Hepatocyte (in vitro differentiated cells): ENCODE measurements around the gene NR3C2. TPM values are rescaled to one million over a fixed set of nuclear protein-coding genes. Genes with fewer than 3 reads are reported as not detected.
A peak's percentile ranks its signal among the peaks of the same experiment; 100 is the strongest.

ENCODE experiments used
- DNase-seq: peaks from one replicate; pipeline ENCODE4 v3.0.0-alpha.2; 2016; ENCODE audit warnings: low spot score
- H2AFZ ChIP-seq: fragments of 200-600 bp; sonication (generic); 2 replicates; pipeline ENCODE4 v1.6.0; 2016; ENCODE audit warnings: antibody characterized with exemption, mild to moderate bottlenecking
- H3K27ac ChIP-seq: fragments of 200-600 bp; sonication (generic); 2 replicates; pipeline ENCODE4 v1.5.1; 2016; ENCODE audit warnings: mild to moderate bottlenecking
- H3K27me3 ChIP-seq: fragments of 200-600 bp; sonication (generic); 2 replicates; pipeline ENCODE4 v1.6.1; 2016
- H3K36me3 ChIP-seq: fragments of 200-600 bp; sonication (generic); replicated peaks from 2 replicates; pipeline ENCODE4 v1.5.1; 2016; ENCODE audit warnings: low read depth; ENCODE audit not compliant: insufficient read depth
- H3K4me1 ChIP-seq: fragments of 200-600 bp; sonication (generic); 2 replicates; pipeline ENCODE4 v1.5.1; 2016; ENCODE audit warnings: mild to moderate bottlenecking, moderate library complexity; ENCODE audit not compliant: insufficient read depth
- H3K4me2 ChIP-seq: fragments of 200-600 bp; sonication (generic); 2 replicates; pipeline ENCODE4 v1.6.0; 2016
- H3K4me3 ChIP-seq: fragments of 200-600 bp; sonication (generic); 2 replicates; pipeline ENCODE4 v1.5.1; 2016; ENCODE audit warnings: mild to moderate bottlenecking
- H3K79me2 ChIP-seq: fragments of 200-600 bp; sonication (generic); 2 replicates; pipeline ENCODE4 v1.6.0; 2017; ENCODE audit warnings: mild to moderate bottlenecking
- H3K9me2 ChIP-seq: fragments of 200-600 bp; sonication (generic); replicated peaks from 2 replicates; pipeline ENCODE4 v1.6.0; 2017; ENCODE audit warnings: mild to moderate bottlenecking; ENCODE audit not compliant: insufficient read depth
- H3K9me3 ChIP-seq: fragments of 200-600 bp; sonication (generic); 2 replicates; pipeline ENCODE4 v1.5.1; 2016; ENCODE audit warnings: low read depth, mild to moderate bottlenecking
- H4K20me1 ChIP-seq: fragments of 200-600 bp; sonication (generic); 2 replicates; pipeline ENCODE4 v1.6.0; 2016; ENCODE audit warnings: mild to moderate bottlenecking; ENCODE audit not compliant: insufficient read depth, poor library complexity, severe bottlenecking
- EZH2 ChIP-seq: fragments of 200-600 bp; sonication (generic); IDR thresholded peaks from 2 replicates; pipeline ENCODE4 v1.6.1; 2016; ENCODE audit warnings: antibody characterized with exemption, mild to moderate bottlenecking, borderline replicate concordance
- EZH2phosphoT487 ChIP-seq: fragments of 200-600 bp; sonication (generic); IDR thresholded peaks from one replicate; pipeline ENCODE4 v1.6.1; 2018; ENCODE audit warnings: antibody characterized with exemption, mild to moderate bottlenecking, low read depth, moderate library complexity; ENCODE audit not compliant: unreplicated experiment, severe bottlenecking
- WGBS: methylation state at CpG from one replicate; pipeline ENCODE4 v1.1.6; 2016; ENCODE audit warnings: low lambda C conversion rate; ENCODE audit errors: missing lambda C conversion rate; 5-methylcytosine and 5-hydroxymethylcytosine counted together
- polyA plus RNA-seq: library from polyadenylated mRNA; unstranded; fragments of >200 nt; fragmentation: Nextera tagmentation; extraction: Ambion mirVana; gene quantifications from 2 replicates; pipeline ENCODE4 v1.2.1, GENCODE V29; 2016
- total RNA-seq: library from RNA; depleted of rRNA; stranded (reverse); fragments of >200 nt; gene quantifications from 2 replicates; pipeline ENCODE4 v1.2.3, GENCODE V29; 2014
- TF ChIP-seq, protein P1 (sequence below): fragments of 200-600 bp; sonication (generic); IDR thresholded peaks from 2 replicates; pipeline ENCODE4 v1.5.1; 2016; ENCODE audit warnings: antibody characterized with exemption, mild to moderate bottlenecking; ENCODE audit not compliant: poor library complexity

Gene NR3C2
- total and polyA plus RNA-seq, 2 experiments from 2014 or later = 2.3 to 7.1 TPM

- no peak overlapping the region for H3K4me3 ChIP-seq
- H2AFZ ChIP-seq = no peak overlapping the region
- no peak for DNase-seq
- H3K27ac ChIP-seq = no peak overlapping the region
- peak overlapping the region; percentile 45 for H3K4me2 ChIP-seq
- no peaks in the 10 kb centered on the region for H4K20me1 ChIP-seq
- H3K27me3 ChIP-seq = no peaks in the 10 kb centered on the region
- no peaks in the 10 kb centered on the region for H3K4me1 ChIP-seq
- 94% methylated on average over 3 of the region's 3 CpGs for whole genome bisulfite sequencing
- no peaks in the 10 kb centered on the region for H3K9me3 ChIP-seq
- no peaks in the 10 kb centered on the region for H3K9me2 ChIP-seq
- H3K36me3 ChIP-seq = no peaks in the 10 kb centered on the region
- no peaks in the 10 kb centered on the region for H3K79me2 ChIP-seq
- TF ChIP-seq EZH2 (no peak), EZH2phosphoT487 (no peak)
- TF ChIP-seq, protein P1, sequence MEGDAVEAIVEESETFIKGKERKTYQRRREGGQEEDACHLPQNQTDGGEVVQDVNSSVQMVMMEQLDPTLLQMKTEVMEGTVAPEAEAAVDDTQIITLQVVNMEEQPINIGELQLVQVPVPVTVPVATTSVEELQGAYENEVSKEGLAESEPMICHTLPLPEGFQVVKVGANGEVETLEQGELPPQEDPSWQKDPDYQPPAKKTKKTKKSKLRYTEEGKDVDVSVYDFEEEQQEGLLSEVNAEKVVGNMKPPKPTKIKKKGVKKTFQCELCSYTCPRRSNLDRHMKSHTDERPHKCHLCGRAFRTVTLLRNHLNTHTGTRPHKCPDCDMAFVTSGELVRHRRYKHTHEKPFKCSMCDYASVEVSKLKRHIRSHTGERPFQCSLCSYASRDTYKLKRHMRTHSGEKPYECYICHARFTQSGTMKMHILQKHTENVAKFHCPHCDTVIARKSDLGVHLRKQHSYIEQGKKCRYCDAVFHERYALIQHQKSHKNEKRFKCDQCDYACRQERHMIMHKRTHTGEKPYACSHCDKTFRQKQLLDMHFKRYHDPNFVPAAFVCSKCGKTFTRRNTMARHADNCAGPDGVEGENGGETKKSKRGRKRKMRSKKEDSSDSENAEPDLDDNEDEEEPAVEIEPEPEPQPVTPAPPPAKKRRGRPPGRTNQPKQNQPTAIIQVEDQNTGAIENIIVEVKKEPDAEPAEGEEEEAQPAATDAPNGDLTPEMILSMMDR = no peak
Measured at GRCh38 chr4:148375584-148375983, 66.6 kb downstream of the NR3C2 start.

DNA sequence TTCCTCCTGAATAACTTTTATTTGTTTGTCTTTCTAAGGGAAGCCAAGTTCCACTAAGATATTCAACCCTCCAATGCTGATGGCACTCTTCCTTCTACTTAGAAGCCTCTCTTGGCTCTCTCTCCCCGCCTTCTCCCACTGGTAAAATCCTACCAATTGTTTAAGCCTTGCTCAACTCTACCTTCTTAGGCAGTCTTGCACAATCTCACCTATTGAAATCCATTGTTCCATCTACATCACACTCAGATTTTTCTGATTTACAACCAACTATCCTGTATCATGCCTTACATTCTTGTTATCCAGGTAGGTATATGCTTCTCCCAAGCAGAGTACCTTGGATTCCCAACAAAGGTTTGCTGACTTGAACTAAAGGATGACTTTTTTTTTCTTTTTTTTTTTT, 69.1 kb downstream of the NR3C2 start:
- Histone ChIP-seq H3K36me3 (no peaks in the 10 kb centered on the region), H3K9me2 (no peaks in the 10 kb centered on the region), H3K79me2 (no peaks in the 10 kb centered on the region), H3K27ac (no peak overlapping the region), H3K9me3 (no peaks in the 10 kb centered on the region), H4K20me1 (no peaks in the 10 kb centered on the region), H3K4me1 (no peaks in the 10 kb centered on the region), H3K4me2 (no peak overlapping the region), H3K4me3 (no peak overlapping the region), H3K27me3 (no peaks in the 10 kb centered on the region), H2AFZ (no peak overlapping the region)
- TF ChIP-seq, protein P1 = no peak
- no peak for TF ChIP-seq EZH2
- no peak for TF ChIP-seq EZH2phosphoT487
- no peak for DNase-seq
- 23% methylated on average over 1 of the region's 1 CpG for WGBS

DNA sequence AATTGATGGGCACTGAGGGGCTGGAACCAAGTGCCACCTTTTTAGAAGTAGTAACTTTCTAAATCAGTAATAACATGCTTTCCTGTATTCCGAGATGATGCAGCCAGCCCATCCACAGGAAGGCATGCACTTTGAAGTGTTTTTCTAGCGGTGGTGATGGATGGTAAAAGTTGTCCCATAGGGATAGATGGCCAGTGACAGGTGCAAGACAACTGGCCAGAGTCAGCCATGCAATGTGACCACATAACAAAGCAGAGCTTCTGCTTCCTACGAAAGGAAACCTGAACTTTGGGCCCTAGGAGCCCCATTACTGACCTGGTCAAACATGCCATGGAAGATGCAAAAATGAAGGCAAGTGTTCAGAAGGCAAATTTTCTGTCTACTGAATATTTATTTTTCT, 72.3 kb downstream of the NR3C2 start:
- TF ChIP-seq, protein P1 = no peak
- H2AFZ ChIP-seq = no peak overlapping the region
- DNase-seq = no peak
- 87% methylated on average over 3 of the region's 3 CpGs for WGBS
- no peak overlapping the region for H3K27ac ChIP-seq
- H3K27me3 ChIP-seq = no peaks in the 10 kb centered on the region
- no peaks in the 10 kb centered on the region for H3K9me2 ChIP-seq
- no peaks in the 10 kb centered on the region for H3K79me2 ChIP-seq
- no peak overlapping the region for H3K4me3 ChIP-seq
- no peak overlapping the region for H3K4me2 ChIP-seq
- no peaks in the 10 kb centered on the region for H3K4me1 ChIP-seq
- H4K20me1 ChIP-seq = no peaks in the 10 kb centered on the region
- H3K36me3 ChIP-seq = no peaks in the 10 kb centered on the region
- H3K9me3 ChIP-seq = no peaks in the 10 kb centered on the region

DNA sequence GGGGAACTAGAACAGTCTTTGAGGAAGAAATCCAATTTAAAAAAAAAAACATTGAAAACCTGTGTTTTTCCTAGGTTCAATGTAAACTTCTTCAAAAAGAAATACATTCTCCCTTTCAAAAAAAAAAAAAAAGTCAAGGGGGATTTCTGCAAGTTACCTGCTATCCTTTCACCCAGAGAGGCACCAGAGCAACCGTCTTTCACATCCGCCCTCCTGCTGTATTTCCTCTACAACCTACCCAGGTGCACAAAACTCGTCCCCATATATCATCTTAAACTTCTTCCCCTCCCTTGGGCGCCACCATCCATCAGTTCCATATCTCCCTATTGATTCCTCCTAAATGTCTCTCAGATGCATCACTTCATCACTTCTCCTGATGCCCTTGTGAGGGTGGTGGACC, 74.5 kb downstream of the NR3C2 start:
- TF ChIP-seq, protein P1 = no peak
- no peak for TF ChIP-seq EZH2
- no peak for TF ChIP-seq EZH2phosphoT487
- Histone ChIP-seq H3K4me1 (no peaks in the 10 kb centered on the region), H3K4me3 (no peak overlapping the region), H2AFZ (no peak overlapping the region), H4K20me1 (no peaks in the 10 kb centered on the region), H3K36me3 (no peaks in the 10 kb centered on the region), H3K79me2 (no peaks in the 10 kb centered on the region), H3K4me2 (no peak overlapping the region), H3K9me3 (no peaks in the 10 kb centered on the region), H3K9me2 (no peaks in the 10 kb centered on the region), H3K27me3 (no peaks in the 10 kb centered on the region), H3K27ac (no peak overlapping the region)
- WGBS = 88% methylated on average over 4 of the region's 4 CpGs
- DNase-seq = no peak
